HEK293T (cell line): ENCODE measurements around the gene BLOC1S1.

Experiments used
- CTCF ChIA-PET: fragments of 350-600 bp; formaldehyde crosslinking; extraction: SDS; loops from one replicate; lab custom pipeline; 2021; ENCODE audit warnings: antibody characterized with exemption, inconsistent platforms; lab: Yijun Ruan, JAX
- POLR2A ChIA-PET: fragments of 350-600 bp; formaldehyde crosslinking; extraction: SDS; loops from one replicate; lab custom pipeline; 2020; ENCODE audit warnings: antibody characterized with exemption, inconsistent platforms; lab: Yijun Ruan, JAX
- DNase-seq: peaks from one replicate; pipeline ENCODE4 v3.0.0; 2012; ENCODE audit warnings: mixed read lengths; ENCODE audit errors: extremely low spot score
- ARNT ChIP-seq: fragments of 450-650 bp; IDR thresholded peaks from 2 replicates; pipeline ENCODE4 v1.6.1; 2017; ENCODE audit warnings: mild to moderate bottlenecking
- BHLHE40 ChIP-seq: fragments of 450-650 bp; IDR thresholded peaks from 2 replicates; pipeline ENCODE4 v1.6.1; 2016; ENCODE audit warnings: mild to moderate bottlenecking, moderate library complexity, borderline replicate concordance
- CTBP1 ChIP-seq: fragments of 450-650 bp; IDR thresholded peaks from 2 replicates; pipeline ENCODE4 v1.6.1; 2016; ENCODE audit warnings: borderline replicate concordance
- ELF4 ChIP-seq: fragments of 450-650 bp; IDR thresholded peaks from 2 replicates; pipeline ENCODE4 v1.6.1; 2017; ENCODE audit warnings: antibody characterized with exemption
- FOXA1 ChIP-seq: fragments of 450-650 bp; IDR thresholded peaks from 2 replicates; pipeline ENCODE4 v1.6.1; 2016; ENCODE audit warnings: mild to moderate bottlenecking
- FOXK2 ChIP-seq: fragments of 450-650 bp; IDR thresholded peaks from 2 replicates; pipeline ENCODE4 v1.6.1; 2016; ENCODE audit warnings: mild to moderate bottlenecking
- FOXM1 ChIP-seq: fragments of 450-650 bp; IDR thresholded peaks from 2 replicates; pipeline ENCODE4 v1.6.1; 2017; ENCODE audit warnings: mild to moderate bottlenecking, borderline replicate concordance
- HDGF ChIP-seq: fragments of 450-650 bp; IDR thresholded peaks from 2 replicates; pipeline ENCODE4 v1.6.1; 2017; ENCODE audit warnings: antibody characterized with exemption, borderline replicate concordance
- L3MBTL2 ChIP-seq: fragments of 450-650 bp; conservative IDR thresholded peaks from 2 replicates; pipeline ENCODE4 v1.6.1; 2016; ENCODE audit warnings: mild to moderate bottlenecking
- LEF1 ChIP-seq: fragments of 450-650 bp; IDR thresholded peaks from 2 replicates; pipeline ENCODE4 v1.6.1; 2017; ENCODE audit warnings: mild to moderate bottlenecking, borderline replicate concordance
- NFRKB ChIP-seq: fragments of 450-650 bp; IDR thresholded peaks from 2 replicates; pipeline ENCODE4 v1.6.1; 2016; ENCODE audit warnings: mild to moderate bottlenecking, moderate library complexity
- SP1 ChIP-seq: fragments of 450-650 bp; IDR thresholded peaks from 2 replicates; pipeline ENCODE4 v1.6.1; 2017
- SUZ12 ChIP-seq: fragments of 450-650 bp; IDR thresholded peaks from 2 replicates; pipeline ENCODE4 v1.6.1; 2016; ENCODE audit warnings: mild to moderate bottlenecking
- TARDBP ChIP-seq: fragments of 450-650 bp; IDR thresholded peaks from 2 replicates; pipeline ENCODE4 v1.6.1; 2016
- ZNF384 ChIP-seq: fragments of 450-650 bp; IDR thresholded peaks from 2 replicates; pipeline ENCODE4 v1.6.1; 2016
- TF ChIP-seq, protein P1 (sequence below): fragments of 450-650 bp; IDR thresholded peaks from 2 replicates; pipeline ENCODE4 v1.6.1; 2016

The BLOC1S1 gene

GRCh38 chr12:55706568-55707218, 9.2 kb upstream of the BLOC1S1 start:
- CTCF ChIA-PET: interaction anchor here (0.6 to 1.8 kb wide), 9 partner anchors 9 to 111 kb away, joined by 3 to 10 read pairs (median 4); partner anchors contain the start of genes BLOC1S1, ORMDL2 and SARNP
- POLR2A ChIA-PET: interaction anchor here (0.5 to 2.9 kb wide), 9 partner anchors 10 to 271 kb away, joined by 3 to 18 read pairs (median 3); partner anchors contain the start of genes BLOC1S1, CD63, ORMDL2 and RDH5
- DNase-seq: no peak
- no peak for TF ChIP-seq SUZ12
- no peak for TF ChIP-seq BHLHE40
- TF ChIP-seq ZNF384: no peak
- no peak for TF ChIP-seq HDGF
- TF ChIP-seq, protein P1, sequence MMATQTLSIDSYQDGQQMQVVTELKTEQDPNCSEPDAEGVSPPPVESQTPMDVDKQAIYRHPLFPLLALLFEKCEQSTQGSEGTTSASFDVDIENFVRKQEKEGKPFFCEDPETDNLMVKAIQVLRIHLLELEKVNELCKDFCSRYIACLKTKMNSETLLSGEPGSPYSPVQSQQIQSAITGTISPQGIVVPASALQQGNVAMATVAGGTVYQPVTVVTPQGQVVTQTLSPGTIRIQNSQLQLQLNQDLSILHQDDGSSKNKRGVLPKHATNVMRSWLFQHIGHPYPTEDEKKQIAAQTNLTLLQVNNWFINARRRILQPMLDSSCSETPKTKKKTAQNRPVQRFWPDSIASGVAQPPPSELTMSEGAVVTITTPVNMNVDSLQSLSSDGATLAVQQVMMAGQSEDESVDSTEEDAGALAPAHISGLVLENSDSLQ: no peak
- no peak for TF ChIP-seq NFRKB
- TF ChIP-seq FOXK2: no peak
- TF ChIP-seq ELF4: no peak
- TF ChIP-seq CTBP1: no peak
- TF ChIP-seq LEF1: no peak
- no peak for TF ChIP-seq TARDBP
- TF ChIP-seq L3MBTL2: no peak

DNA sequence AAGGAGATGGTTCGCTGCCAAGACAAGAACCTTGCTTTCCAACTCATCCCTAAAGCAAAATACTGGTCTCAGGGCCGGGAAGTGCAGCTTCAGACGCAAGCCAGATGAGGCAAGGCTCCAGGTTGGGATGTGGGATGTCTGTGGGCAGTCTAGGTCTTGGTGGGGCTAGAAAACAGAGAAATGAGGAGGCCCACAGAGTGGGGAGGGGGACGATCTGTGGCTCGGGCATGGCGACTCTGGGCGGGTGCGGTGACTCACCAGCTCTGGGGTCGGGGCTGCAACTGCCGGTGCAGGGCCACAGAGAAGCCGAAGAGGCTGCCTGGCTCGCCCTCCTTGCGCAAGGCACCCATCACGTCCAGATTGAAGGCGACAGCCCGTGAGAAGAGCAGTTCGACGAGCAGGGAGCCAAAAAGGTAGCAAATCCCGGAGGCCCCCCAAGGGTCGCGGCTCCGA, 8.6 kb upstream of the BLOC1S1 start:
- ChIA-PET CTCF (interaction anchor here (0.6 to 1.8 kb wide), 4 partner anchors 12 to 51 kb away, joined by 3 to 6 read pairs (median 3); no protein-coding TSS in a partner anchor), POLR2A (interaction anchor here (0.5 to 2.9 kb wide), 8 partner anchors 9 to 272 kb away, joined by 3 to 18 read pairs (median 4); partner anchors contain the start of genes BLOC1S1, CD63, ORMDL2 and SARNP)
- DNase-seq: peak; percentile 15
- TF ChIP-seq ARNT (no peak), ELF4 (no peak), FOXA1 (no peak), BHLHE40 (no peak), NFRKB (no peak), CTBP1 (no peak), LEF1 (no peak), FOXK2 (no peak), ZNF384 (no peak), SUZ12 (no peak)
- TF ChIP-seq, protein P1: no peak

DNA sequence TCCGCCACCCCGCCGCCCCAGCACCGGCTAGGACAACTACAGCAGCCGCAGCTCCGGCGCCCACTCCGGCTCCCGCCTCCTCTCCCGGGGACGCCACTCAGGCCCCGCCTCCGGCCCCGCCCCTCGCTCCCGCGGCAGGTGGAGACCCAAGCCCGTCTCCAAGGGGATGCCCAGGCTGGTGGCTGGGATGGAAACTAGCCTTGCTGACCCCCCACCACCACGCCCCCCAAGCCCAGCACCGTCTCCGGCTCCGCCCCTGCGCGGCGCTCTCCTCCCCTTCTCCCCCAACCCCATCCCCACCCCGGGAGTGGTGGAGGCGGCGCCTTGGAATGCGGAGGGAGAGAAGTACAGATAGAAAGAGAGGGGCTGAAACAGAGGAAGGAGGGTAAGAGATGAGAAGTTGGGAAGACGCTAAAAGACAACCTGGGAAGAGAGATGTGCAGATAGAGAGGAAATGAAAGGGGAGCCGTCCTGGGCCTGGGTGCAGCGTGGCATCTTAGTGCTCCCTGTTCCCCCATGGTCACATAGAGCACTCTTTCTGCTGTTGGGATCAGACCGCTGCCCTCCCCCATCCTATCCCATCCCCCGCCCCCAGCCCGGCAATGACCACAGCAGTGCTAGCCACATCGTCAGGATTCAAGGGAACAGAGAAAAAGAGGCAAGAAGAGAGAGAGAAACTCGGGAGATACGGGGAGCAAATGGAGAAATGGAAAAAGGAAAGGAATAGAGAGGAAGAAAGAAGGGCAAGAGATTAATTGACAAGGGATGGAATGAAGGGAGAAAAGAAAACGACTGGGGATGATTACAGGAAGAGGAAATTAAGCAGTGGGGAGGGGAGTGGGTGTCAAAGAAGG, 7.8 kb upstream of the BLOC1S1 start, which contains the start of gene ITGA7:
Gene ITGA7 (minus strand): TSS at position 64 of the 854 bp plus-strand sequence. CDS start 222 bp downstream, outside the sequence.
- peak; percentile 84 for DNase-seq
- ChIA-PET POLR2A (interaction anchor here (0.8 to 2.4 kb wide), 4 partner anchors 12 to 36 kb away, joined by 3 to 9 read pairs (median 4); partner anchors contain the start of gene CD63), CTCF (interaction anchor here (0.8 kb wide), 1 partner anchor 11 kb away, joined by 3 read pairs; no protein-coding TSS in a partner anchor)
- no peak for TF ChIP-seq BHLHE40
- TF ChIP-seq TARDBP: no peak
- no peak for TF ChIP-seq LEF1
- no peak for TF ChIP-seq L3MBTL2
- TF ChIP-seq ZNF384: no peak
- TF ChIP-seq FOXA1: no peak
- TF ChIP-seq CTBP1: no peak
- TF ChIP-seq NFRKB: no peak
- no peak for TF ChIP-seq ELF4
- no peak for TF ChIP-seq FOXM1
- no peak for TF ChIP-seq SUZ12
- TF ChIP-seq HDGF: no peak
- TF ChIP-seq SP1: no peak
- TF ChIP-seq FOXK2: no peak
- TF ChIP-seq, protein P1: no peak; the same call in 1 of the 2 replicates
- TF ChIP-seq ARNT: no peak

DNA sequence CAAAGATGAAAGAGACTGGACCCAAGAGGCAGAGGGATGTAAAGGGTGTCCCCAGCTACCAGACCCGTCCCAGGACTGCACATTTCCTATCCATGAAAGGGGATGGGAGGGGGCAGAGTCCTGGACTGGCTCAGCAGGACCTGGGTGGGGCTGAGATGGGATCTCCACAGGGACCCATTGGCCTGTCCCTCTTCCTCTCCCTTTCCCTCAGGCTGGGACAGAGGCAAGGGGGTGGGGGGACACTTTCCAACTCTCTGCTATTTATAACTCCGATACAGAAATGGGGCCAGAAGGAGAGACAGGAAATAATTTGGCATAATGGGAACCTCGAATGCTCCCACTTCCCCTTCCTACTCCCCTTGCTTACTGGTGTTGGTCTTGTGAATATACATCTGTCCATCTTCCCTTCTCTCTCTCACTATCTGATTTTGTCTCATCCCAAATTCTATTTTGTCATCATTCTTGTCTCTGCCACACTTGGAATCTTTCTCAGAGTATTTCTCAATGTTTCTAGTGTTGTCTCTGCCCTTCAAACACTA, 7.1 kb upstream of the BLOC1S1 start:
- TF ChIP-seq SP1 (no peak), BHLHE40 (no peak), NFRKB (no peak), FOXK2 (no peak), TARDBP (no peak)
- DNase-seq: no peak
- CTCF ChIA-PET: no interaction called here
- POLR2A ChIA-PET: interaction anchor here (1.1 kb wide), 1 partner anchor 27 kb away, joined by 4 read pairs; a partner anchor contains a TSS
